Left renal cortex interstitium (tissue), 4 donors: ENCODE data around the gene STARD7. TPM values are rescaled to one million over a fixed set of nuclear protein-coding genes. Genes with fewer than 3 reads are reported as not detected.
"Not testable (repeated sequence)": the region's sequence is repeated elsewhere in the genome, so short reads cannot be mapped to it uniquely, and the experiment has no call there.

Source experiments
- DNase-seq, 4 donors: peaks; one replicate each; pipeline ENCODE4 v3.0.0-alpha.2; 2013; ENCODE audit warnings: low read depth in 4 of 4, low spot score in 2 of 4, missing footprints in 1 of 4
- polyA plus RNA-seq, 4 donors: library from polyadenylated mRNA; unstranded; fragments of 120-200 nt; gene quantifications; one replicate each; pipeline ENCODE4 v1.2.1, GENCODE V29; 2013; ENCODE audit not compliant: insufficient read length in 4 of 4

Gene STARD7
- polyA plus RNA-seq, 4 donors: 122 to 146 (median 138) TPM

DNA sequence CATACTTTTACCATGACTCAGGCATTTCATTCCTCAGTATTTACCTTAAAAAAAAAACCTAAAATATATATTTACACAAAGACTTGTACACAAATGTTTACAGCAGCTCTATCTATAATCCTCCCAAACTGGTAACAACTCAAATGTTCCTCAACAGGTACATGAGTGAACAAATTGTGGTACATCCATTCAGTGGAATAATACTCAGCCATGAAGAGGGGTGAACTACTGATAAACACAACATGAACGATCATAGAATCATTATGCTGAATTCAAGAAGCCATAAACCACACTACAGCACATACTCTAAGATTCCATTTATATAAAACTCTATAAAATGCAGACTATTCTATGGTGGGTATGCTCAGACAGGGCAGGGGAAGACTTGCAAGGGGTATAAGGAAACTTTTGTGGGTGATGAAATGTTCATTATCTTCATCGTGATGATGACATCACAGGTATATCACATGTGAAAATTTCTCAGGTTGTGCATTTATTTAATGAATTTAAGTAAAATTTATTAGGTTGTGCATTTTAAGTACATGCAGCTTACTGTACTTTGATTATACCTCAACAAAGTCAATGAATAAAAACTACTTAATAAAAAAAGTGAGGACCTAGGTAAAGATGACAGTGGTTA is 38.6 kb downstream of the STARD7 start:
- no peak for DNase-seq

DNA sequence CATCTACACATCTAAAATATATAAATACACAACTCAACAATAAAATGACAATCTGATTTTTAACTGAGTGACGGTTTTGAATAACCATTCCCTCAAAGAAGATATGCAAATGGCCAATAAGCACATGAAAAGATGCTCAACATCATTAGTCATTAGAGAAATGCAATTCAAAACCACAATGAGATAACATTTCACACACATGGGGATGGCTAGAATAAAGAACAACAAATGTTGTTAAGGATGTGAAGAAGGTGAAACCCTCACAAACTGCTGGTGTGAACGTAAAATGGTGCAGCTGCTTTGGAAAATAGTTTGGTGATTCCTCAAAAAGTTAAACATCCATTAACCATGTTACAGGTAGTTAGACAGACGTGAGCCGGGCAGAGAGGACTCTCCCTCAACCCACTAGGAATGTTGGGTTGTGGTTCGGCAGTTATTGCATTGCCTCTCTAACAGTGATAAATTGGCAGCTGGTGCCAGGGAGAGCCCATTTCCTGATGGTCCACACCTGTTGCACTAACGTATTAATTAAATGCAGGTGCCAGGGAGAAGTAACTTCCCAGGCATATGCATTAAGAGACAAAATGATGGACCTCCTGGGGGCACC is 41.1 kb downstream of the STARD7 start:
- DNase-seq: no peak

DNA sequence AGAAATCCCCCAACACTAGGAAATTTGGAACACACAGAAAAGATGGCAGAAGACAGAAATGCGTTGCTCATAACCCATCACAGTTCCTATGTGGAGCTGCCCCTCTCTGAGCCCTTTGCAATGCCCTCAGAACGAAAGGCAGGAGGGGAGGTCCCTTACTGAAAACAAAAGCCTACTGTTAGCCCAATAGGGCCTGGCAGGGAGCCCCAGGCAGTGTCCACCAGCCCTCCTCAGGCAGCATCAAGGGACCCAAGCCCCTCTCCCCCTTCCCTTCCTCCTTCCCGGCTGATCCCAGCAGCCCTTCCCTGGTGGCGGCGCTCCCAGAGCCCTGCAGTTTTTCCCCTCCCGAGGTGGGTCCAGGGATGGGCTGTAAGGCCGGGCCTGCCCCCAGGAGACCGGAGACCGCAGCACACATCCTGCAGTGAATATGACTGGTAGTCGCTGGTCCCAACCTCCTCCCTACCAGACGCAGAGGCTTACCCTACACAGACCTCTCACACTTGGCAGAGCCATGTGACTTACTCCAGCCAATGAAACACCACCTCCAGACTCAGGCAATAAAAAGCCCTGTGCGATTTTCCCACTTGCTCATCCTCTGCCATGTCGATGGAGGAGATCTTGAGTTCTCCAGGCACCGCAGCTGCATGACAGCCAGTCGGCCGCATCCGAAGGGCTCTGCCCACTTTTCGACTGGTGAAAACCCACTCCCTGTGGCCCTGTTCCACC is 44.0 kb downstream of the STARD7 start:
- DNase-seq: no peak

DNA sequence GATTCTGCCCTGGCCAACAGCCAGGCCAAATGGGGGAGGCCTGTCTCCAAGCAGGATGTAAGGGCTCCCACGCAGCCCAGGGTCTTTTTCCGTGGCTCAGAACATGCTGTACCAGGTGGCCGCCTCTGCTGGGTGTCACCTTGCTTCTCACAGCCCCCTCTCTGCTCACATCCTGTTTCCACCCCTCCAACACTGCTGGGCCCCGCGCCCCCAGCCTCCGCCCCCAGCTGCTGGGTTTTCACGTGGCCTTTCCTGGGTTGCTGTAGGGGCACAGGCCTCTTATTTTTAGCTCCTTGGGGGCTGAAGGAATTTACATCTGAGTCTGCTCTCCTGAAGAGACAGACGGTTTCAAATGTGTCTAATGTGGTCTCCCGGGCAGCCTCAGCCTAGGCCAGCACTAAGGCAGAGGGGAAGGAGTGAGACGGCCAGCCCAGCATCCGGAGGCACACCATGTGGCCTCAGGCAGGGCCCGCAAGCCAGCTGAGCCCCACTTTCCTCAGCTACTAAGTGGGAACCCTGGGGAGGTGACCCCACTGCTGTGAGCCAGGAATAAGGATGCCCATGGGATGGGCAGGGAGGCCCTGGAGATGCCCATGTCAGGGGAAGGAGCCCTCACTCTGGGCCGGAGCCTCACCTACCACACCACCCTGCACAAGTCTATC is 44.7 kb downstream of the STARD7 start:
- DNase-seq: no peak

DNA sequence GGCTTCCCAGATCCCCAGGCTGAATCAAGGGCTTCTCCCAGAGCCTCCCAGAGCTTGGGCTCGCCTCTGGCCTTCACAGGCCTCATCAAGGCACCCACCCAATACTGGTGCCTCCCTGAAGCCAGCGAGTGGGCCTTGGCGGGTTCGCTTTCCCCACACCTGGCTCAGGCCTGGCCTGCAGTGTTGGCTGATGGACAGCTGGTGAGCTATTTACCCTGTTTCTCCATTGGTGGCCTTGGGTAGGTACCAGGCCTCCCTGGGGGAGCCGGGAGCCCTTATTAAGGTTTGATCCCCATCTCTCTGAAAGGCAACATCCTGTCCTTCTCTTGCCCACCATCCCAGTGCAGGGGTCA is 45.2 kb downstream of the STARD7 start:
- no peak for DNase-seq

DNA sequence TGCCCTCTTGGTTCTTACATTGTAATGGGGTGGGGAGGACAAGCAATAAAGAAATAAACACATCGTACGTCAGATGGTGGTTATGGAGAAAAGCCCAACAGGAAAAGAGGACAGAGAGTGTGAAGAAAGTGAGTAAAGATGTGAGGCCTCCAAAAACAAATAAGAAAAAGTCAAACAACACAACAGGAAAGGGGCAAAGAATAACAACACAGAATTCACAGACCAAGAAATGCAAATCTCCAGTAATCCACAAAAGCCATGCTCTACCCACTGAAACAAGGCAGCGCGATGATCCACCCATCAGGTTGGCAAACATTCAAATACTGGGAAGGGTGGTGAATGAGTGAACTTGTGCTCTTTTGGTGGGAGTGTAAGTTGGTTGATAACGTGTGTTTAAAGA is 46.7 kb downstream of the STARD7 start:
- no peak for DNase-seq

DNA sequence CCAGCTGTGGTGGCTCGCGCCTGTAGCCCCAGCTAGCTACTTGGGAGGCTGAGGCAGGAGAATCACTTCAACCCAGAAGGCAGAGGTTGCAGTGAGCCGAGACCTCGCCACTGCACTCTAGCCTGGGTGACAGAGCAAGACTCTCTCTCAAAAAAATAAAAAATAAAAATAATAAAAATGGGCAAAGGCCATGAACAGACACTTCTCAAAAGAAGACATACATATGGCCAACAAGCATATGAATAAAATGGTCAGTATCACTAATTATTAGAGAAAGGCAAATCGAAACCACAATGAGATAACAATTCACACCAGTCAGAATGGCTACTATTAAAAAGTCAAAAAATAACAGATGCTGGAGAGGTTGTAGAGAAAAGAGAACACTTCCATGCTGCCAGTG is 48.3 kb downstream of the STARD7 start:
- not testable (repeated sequence) for DNase-seq

DNA sequence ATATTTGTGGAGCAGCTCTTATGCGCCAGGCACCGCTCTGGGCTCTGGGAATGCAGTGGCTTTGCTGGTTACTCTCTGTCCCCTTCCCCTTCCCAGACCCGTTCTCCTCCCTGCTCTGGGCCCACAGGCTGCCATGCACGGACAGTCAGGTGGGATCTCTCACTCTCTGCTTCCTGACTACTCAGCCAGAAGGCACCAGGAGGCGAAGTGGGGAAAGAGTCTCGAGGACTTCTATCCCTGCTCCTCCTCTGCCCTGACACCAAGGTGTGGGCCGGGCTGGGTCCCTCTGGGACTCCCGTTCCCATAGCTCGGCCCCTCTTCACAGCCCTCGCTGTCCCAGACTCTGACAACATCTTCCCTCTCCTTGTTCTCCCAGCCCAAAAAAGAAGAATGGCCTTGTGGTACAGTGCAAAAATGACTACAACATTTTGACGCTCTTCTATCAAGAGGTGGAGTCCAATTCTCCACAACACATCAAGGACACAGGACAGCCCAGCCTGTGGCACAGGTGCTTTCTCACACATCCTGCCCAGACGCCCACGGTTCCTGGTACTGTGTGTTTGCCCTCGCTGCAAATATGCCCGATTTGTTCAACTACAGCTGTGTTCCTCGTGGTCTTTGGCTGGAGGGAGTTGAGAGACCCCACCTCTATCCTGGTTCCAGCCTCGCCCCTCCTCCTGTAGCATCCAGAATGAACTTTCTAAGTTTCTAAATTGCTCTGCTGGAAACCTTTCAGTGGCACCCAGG is 49.4 kb downstream of the STARD7 start:
- no peak for DNase-seq

DNA sequence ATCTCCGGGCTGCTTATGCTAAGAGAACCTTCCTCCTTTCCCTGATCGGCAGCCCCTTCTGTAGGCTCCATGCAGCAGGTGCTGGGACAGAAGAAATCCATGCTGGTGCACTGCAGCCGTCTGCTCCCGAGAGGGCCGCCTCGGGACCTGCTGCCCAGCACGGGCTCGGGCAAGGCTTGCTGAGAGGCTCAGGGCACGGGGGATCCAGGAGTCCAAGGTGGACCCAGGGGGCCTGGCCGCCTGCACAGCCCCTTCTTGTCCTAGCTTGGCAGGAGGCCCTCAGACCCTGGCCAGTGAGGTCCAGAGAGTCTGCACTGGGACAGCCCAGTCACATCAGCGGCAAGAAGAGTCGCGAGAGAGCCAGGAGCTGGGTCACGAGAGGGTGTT is 50.1 kb downstream of the STARD7 start:
- no peak for DNase-seq

DNA sequence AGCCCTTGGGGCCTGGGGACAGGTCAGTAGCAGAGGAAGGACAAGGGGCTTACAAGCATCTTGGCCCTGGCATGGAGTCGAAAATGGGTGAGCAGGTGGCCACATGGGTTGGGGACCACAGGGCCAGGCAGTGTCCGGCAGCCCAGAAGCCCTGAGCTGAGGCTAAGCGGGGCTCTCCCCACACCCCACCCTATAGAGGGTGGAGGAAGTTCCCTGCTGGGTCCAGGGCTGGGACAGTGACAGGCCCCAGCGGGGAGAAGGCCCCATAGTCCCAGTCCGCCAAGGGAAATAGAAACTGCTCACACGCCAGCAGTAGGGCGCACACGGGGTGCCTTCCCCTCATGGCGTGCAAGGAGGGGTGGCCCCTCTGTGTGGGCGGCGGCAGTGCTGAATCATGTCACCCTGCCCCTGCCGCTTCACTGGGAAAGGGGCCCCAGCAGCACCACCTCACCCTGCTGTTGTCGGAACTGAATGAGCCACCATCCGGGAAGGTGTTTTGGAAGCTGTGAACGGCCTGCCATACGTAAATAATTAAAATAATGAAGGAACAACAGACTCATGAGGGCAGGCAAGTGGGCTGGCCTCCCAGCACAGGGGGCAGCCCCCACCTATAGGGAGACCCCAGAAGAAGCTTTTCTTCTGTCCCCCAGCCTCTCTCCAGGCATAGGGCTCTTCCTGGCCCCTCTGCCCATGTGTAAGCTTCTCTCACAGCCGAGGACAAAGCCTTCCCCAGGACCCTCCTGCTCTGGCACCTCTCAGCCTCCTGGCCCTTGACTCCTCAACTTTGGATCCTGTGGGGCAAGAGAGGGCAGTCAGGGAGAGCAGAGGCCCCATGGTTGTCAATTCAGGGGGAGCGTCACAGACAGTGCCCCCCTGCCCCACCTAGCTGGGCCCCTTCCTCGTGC is 50.7 kb downstream of the STARD7 start:
- no peak for DNase-seq

DNA sequence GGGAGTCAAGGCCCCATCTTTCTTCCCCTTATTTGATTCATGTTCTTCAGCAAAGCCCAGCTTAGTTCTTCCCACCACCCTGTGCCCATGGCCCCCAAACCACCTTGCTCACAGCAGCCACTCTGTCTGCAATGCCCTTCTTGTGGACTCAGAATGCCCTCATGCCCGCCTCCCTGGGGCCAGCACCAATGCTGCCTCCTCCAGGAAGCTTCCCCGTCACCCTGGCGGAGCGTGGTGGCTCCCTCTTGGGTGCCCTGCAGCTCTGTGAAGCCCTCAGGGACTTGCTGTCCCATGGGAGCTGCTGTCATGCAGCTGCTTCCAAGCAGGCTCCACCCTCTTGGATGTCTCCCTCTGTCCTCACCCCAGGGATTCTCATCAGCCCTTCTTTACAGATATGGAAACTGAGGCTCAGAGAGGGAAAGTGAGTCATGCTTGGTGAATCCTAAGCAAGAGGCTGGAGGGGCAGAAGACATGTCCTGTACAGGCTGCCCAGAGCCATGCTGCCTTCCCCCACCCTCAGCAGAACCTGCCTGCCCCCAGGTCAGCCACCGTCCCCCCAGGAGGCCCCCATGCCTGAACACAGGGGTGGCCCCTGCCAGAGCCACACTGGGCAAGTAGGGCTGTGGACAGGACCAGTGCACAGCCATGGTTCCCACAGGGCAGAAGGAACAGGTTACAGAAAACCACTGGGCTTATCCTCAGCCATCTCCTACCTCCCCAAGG is 51.5 kb downstream of the STARD7 start:
- DNase-seq: no peak

DNA sequence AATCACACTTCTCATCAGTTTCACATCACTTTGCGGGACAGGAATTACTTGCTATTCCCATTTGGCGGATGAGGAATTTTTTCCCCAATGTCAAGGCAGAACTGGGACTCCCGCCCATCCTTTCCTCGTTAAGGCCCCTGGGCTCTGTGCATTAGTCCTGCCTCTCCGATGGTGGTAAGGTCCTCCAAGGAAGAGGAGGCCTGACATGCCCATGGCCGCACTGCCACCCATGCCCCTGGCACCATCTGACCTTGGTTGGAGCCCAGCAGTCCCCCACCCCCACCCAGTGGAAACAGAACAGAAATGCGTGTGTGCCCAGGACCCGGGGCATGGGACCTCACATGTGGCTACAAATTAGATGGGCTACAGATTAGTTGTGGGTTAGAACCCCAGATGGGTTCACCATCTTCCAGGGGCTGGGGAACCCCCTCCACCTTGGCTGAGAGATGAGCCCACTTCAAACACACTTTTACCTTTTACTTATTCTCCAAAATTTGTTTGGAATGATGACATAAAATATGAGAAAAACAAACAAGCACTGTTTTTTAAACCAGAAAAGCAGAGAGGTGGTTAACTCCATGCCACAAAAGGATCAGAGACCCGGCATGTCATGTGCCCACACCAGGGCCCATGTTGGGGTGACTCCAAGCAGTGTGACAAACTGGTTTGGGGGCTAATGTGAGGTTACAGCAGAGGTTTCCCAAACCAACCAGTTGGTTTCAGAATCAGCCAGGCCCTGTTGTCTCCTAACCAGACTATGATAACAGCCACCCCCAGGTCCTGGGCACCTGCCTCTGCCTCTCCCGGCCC is 52.4 kb downstream of the STARD7 start:
- no peak for DNase-seq

DNA sequence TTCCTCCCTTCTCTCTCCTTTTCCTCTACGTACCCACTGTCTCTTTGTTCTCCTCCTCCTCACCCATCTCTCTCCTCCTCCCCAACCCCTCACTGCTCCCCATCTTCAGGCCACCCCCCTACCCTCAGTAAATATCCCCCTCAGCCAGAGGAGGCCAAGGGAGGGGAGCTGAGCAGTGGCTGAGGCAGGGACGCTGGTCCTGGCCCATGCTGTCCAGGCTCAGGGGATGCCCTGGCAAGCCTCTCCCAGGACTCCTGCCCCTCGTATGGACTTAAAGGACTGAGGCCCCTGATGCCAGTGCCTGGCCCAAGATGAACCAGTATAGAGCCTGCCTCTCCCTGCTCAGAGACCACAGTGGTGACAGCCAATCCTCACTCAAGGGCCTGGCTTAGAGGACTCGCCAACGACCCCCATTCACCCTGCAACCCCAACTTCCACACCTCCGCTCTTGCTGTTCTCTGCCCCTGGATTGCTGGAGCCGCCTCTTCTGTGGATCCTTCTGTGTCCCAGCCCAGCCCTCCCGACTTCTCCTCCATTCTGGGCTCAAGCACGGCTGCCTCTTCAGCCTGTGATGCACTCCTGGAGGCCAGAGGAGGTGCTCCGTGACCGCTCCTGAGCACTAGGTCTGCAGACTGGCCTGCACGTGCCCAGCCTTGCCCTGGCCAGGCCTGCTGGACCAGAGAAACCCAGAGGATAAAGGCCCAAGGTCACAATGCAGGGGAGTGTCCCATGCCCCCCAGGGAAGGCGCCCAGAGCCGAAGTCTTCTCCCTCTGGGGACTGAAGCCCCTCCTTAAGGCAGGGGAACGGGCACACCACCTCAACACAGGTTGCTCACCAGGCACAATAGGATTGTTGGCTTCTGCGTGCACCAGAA is 53.9 kb downstream of the STARD7 start:
- no peak for DNase-seq

DNA sequence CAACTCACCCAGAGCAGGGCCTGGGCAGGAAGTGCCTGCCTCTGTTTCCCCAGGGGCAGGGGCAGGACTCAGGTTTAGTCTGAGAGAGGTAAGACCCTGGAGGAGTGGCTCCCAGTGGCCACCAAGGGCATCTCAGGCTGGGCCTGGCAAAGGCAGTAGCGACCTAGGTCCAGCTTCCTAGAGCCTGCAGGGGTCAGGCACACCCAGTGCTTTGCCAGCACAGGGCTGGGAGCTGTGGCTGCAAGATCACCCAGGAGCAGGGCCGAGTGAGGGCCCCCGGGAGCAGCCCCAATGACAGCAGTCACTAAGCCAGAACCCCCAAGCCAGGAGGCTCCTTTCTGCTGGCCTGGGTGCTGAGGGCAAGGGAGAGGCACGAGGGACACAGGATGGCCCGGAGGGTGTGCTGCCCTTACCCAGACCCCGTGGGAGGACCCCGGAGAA is 54.6 kb downstream of the STARD7 start:
- no peak for DNase-seq

DNA sequence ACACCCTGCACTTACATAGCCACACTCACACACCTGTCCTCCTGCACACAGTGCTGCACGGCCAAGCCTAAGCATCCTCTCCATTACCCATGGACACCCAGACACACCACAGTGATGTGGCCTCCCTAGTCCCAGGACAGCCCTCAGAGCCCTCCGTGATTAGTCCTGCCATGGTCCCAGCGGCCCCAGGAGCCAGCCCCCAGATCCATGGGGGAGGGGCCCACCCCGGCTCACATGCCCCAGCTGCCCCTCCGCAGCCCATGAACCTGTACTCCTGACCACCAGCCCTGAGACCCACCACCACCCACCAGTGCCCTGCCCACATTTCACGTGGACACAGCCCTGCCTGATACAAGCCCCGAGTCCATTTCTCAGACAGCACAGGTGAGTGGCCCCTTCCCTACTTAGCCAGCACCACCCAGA is 55.3 kb downstream of the STARD7 start:
- DNase-seq: no peak

DNA sequence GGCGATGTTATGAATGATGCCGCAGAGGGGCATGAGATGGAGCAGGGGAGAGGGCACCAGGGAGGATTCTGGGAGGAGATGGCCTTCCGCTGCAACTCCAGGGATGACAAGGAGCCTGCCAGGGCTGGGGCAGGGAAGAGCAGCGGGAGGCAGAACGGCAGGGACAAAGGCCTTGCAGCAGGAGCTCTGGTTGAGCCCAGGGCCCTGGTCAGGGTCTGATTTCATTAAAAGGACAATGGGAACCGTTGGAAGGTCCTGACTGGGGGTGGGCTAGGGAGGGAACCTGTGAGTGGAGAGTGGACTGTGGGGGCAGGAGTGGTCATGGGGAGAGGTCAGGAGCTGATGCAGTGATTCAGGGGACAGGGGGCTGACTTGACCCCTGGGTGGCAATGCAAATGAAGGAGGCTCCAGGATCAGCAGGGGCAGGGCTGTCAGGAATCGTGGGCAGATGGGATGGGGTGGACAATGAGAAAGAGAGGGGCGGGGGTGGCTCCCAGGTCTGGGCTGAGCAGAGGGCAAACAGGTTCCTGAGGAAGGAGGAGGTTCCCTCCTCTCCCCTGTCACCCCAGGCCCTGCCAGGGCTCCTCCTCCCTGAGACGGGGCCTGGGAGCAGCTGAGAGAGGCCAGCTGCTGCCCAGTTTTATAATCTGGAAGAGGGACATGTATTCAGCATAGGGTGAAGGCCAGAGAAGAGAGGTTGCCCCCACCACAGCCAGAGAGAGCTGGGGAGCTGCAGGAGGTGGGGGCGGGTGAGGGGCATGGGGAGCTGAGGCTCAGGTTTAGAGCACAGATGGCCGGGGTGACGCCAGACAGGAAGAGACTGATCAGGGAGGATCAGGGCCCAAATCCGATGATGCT is 56.1 kb downstream of the STARD7 start:
- DNase-seq: no peak
